HFFc6 (cell line): ENCODE measurements around the gene LIPC. TPM values are rescaled to one million over a fixed set of nuclear protein-coding genes. Genes with fewer than 3 reads are reported as not detected.

Experiments
- DNase-seq: peaks from one replicate; pipeline ENCODE4 v3.0.0-alpha.2; 2018
- H3K27ac Mint-ChIP-seq: 2 replicates; pipeline ENCODE4 v1.8.0; 2020; ENCODE audit warnings: mild to moderate bottlenecking, mixed read lengths
- H3K27me3 Mint-ChIP-seq: 2 replicates; pipeline ENCODE4 v1.8.0; 2021; ENCODE audit warnings: mild to moderate bottlenecking, moderate library complexity, mixed read lengths; ENCODE audit not compliant: insufficient read depth
- H3K36me3 Mint-ChIP-seq: 2 replicates; pipeline ENCODE4 v1.8.0; 2021; ENCODE audit warnings: low read depth, mixed read lengths
- H3K4me1 Mint-ChIP-seq: 2 replicates; pipeline ENCODE4 v1.8.0; 2020; ENCODE audit warnings: low read depth, mixed read lengths
- H3K4me3 Mint-ChIP-seq: 2 replicates; pipeline ENCODE4 v1.8.0; 2020; ENCODE audit warnings: mild to moderate bottlenecking, moderate library complexity, mixed read lengths
- H3K9me3 Mint-ChIP-seq: 2 replicates; pipeline ENCODE4 v1.8.0; 2020; ENCODE audit warnings: mild to moderate bottlenecking, mixed read lengths
- CTCF ChIP-seq: fragments of 200-600 bp; sonication (generic); IDR thresholded peaks from 2 replicates; pipeline ENCODE4 v1.5.0; 2021; ENCODE audit warnings: antibody characterized with exemption, mild to moderate bottlenecking
- total RNA-seq, 6 experiments: library from RNA; stranded (reverse); fragmentation: NEBNext Ultra II Directional; extraction: Animal tissue kit (Norgen Biotek cat#: 25700); gene quantifications; 2 replicates in 1 of 6; 3 replicates in 5 of 6; pipeline ENCODE4 v1.2.3, GENCODE V29; 2021

Gene LIPC
- total RNA-seq, 6 experiments from 2014 or later: not detected

GRCh38 chr15:58519516-58519915 lies 87.7 kb downstream of the LIPC start:
- Mint-ChIP-seq H3K27me3 (peaks cover 14% of the 10 kb centered on the region), H3K9me3 (no peaks in the 10 kb centered on the region; the same call in 1 of the 2 replicates), H3K36me3 (0 out of 2 replicates have a peak, but pooled peaks cover 4% of the 10 kb centered on the region), H3K4me3 (no peak overlapping the region), H3K27ac (no peak overlapping the region), H3K4me1 (peaks cover 19% of the 10 kb centered on the region)
- no peak for DNase-seq
- no peak for TF ChIP-seq CTCF

- DNase-seq: no peak
- Mint-ChIP-seq H3K36me3 (no peaks in the 10 kb centered on the region), H3K9me3 (no peaks in the 10 kb centered on the region), H3K27me3 (peaks cover 11% of the 10 kb centered on the region), H3K4me3 (no peak overlapping the region), H3K27ac (no peak overlapping the region), H3K4me1 (peaks cover 19% of the 10 kb centered on the region)
- TF ChIP-seq CTCF: no peak
Observed at GRCh38 chr15:58520464-58520863, 88.7 kb downstream of the LIPC start.

DNA sequence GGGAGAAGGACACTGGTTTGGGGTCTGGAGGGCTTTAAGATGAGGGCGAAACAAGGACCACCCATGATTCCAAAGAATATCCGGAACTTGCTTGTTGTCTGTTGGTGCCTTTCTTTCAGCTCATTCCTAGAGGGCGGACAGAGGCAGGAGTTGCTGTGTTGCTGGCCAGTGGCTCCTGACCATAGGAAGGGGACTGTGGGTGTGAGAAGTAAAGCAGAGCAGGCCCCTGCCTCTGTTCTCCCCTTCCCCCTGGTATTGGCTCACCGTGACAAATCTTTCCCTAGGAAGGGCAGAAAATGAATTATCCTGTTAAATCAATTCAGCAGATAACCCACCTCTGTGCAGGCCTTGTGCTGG lies 89.1 kb downstream of the LIPC start:
- Mint-ChIP-seq H3K4me3 (no peak overlapping the region), H3K36me3 (no peaks in the 10 kb centered on the region), H3K4me1 (peaks cover 19% of the 10 kb centered on the region), H3K27me3 (peaks cover 11% of the 10 kb centered on the region), H3K27ac (no peak overlapping the region), H3K9me3 (no peaks in the 10 kb centered on the region)
- DNase-seq: no peak
- no peak for TF ChIP-seq CTCF

GRCh38 chr15:58521293-58521991 lies 89.7 kb downstream of the LIPC start:
- H3K4me3 Mint-ChIP-seq: no peak overlapping the region
- H3K27ac Mint-ChIP-seq: no peak overlapping the region
- H3K9me3 Mint-ChIP-seq: no peaks in the 10 kb centered on the region
- no peak for TF ChIP-seq CTCF
- peaks cover 11% of the 10 kb centered on the region for H3K27me3 Mint-ChIP-seq
- no peaks in the 10 kb centered on the region for H3K36me3 Mint-ChIP-seq
- peak; percentile 21 for DNase-seq
- peaks cover 19% of the 10 kb centered on the region for H3K4me1 Mint-ChIP-seq

DNA sequence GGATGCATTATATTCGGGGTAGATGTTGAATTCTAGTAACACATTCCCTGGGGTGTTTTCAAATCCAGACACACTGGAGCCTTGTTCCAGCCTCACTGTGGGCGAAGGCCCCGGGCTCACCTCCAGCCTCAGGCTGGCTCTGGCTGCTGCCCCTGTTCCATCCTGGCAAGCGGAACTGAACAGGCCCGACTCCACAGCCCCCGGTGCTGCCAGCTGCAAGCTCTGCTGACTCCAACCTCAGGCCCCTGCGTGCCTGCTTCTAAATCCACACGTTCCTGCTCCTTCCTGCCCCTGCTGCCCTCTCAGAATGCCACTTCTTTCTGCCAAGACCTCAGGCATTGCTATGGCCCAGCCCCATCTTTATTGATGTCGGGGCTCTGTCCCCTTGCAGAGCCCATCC lies 90.6 kb downstream of the LIPC start:
- H3K27ac Mint-ChIP-seq: no peak overlapping the region
- DNase-seq: no peak
- TF ChIP-seq CTCF: no peak
- peaks cover 11% of the 10 kb centered on the region for H3K27me3 Mint-ChIP-seq
- H3K4me1 Mint-ChIP-seq: peaks cover 20% of the 10 kb centered on the region
- H3K9me3 Mint-ChIP-seq: no peaks in the 10 kb centered on the region
- no peaks in the 10 kb centered on the region for H3K36me3 Mint-ChIP-seq
- H3K4me3 Mint-ChIP-seq: no peak overlapping the region
